Inflammatory macrophage treated with lipopolysaccharide for 4 hours (primary cell): ENCODE results near the gene TIPARP.
A peak's percentile ranks its signal among the peaks of the same experiment; 100 is the strongest.
"Not testable (repeated sequence)": the region's sequence is repeated elsewhere in the genome, so short reads cannot be mapped to it uniquely, and the experiment has no call there.

Experiments used
- DNase-seq: peaks from one replicate; pipeline ENCODE4 v3.0.0-alpha.2; 2020

TIPARP gene

DNA sequence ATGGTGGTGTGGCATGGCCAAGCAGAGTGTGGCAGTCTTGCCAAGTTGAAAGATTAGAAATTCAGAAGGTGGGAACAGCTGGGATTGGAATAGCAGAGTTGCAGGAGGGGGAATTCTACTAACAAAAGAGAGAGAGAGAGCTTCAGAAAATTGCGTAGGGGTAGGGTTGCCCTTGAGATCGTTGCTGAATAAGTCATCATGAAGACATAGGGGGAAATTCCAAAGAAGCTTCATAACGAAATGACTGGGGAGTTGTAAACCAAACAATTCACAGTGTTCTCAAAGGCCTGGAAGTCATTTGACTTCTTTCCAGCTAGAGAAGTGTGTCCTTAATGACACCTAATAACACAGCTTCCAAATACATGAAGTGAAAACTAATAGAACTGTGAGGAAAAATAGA is 26.3 kb upstream of the TIPARP start:
- DNase-seq = peak; percentile 55

GRCh38 chr3:156649681-156650080 is 24.7 kb upstream of the TIPARP start:
- peak; percentile 32 for DNase-seq

DNA sequence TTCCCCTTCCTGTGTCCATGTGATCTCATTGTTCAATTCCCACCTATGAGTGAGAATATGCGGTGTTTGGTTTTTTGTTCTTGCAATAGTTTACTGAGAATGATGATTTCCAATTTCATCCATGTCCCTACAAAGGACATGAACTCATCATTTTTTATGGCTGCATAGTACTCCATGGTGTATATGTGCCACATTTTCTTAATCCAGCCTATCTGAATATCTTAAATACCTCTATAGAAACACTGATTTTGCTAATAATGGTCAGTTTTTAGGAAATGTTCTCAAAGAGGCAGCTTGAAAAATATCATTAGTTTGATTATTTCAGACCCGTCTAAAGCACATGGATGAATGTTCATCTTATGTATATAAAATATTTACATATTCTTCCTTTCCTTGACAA is 21.7 kb upstream of the TIPARP start:
- not testable (repeated sequence) for DNase-seq

DNA sequence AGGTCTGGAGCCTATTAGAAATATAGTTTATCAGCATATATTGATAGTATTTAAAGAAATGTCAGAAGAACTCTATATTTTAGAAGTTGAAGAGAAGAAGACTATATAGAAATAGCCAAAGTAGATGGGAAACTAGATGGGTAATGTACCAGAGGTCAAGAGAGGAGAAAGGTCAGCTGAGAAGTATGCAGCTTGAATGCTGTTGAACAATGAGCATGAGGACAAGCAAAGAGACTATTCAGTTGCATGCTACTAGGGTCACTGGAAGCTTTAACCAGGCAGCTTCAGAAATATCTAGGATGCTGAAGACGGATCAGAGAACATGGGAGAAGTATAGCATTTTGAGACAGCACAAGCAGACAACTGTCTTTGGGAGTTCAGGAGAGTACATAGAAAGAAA is 19.6 kb upstream of the TIPARP start:
- peak; percentile 53 for DNase-seq

GRCh38 chr3:156655819-156656550 is 18.4 kb upstream of the TIPARP start:
- DNase-seq = peak; percentile 81

DNA sequence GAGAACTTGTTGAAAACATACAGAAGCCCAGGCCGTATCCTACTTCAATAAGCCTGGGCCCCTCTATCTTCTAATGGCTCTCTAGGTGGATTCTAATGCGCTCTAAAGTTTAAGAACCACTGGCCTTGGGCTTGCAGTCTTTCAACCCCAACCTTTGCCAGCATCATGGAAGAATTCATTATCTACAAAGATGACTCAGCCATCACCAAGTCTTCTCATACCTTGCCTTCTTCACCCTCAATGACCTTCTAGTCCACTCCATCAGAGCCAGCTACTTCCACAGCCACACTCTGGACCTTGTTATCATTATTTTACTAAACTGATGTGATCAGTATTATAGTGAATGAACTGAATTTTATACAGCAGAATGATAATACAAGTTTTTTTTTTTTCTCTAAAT is 16.9 kb upstream of the TIPARP start:
- DNase-seq = no peak

DNA sequence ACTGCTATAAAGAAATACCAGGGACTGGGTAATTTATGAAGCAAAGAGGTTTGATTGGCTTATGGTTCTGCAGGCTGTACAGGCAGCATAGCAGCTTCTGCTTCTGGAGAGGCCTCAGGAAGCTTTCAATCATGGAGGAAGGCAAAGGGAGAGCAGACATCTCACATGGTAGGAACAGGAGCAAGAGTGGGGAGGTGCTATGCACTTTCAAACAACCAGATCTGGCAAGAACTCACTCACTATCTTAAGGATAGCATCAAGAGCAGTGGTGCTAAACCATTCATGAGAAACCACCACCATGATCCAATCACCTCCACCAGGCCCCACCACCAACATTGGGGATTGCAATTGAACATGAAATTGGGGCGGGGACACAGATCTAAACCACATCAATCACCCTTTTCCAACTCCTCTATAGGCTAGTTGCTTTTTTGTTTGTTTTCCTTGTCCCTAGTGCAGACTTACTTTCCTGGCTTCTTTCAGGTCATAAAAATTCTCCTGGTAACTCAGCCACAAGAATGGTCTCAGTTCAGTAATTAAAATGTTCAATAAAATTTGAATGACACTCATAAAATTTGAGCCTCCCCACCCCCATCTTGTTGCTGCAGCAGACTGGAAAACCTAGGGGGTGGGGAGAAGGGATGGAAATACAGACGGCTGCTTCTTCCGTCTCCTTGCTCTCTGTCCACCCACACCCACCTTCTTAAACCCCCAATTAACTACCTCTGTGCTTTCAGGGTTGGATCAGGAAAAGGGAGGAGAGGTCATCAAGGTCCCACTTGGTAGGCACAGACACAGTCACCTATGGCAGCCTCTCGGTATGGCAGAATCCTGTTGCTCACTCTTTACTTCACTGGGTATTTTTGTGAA is 16.3 kb upstream of the TIPARP start:
- no peak for DNase-seq

DNA sequence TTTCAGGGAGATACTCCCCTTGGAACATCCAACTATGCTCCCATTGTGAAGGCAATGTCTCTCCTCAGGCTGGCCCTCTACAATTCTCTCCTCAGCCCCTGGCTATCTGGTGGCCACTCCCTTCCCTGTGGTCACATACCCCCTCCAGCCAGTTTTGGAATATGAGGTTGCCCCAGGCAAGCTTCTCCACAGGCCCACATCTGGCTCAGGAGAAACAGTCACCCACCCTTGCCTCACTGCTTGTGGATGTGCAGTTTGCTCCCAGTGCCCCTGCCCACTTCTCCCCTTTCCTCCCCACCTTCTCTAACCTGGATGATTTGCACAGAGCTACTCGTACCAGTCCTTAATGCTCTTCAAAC is 15.7 kb upstream of the TIPARP start:
- no peak for DNase-seq

- DNase-seq = no peak
These were observed 15.1 kb upstream of the TIPARP start for GRCh38 chr3:156659260-156659659.

DNA sequence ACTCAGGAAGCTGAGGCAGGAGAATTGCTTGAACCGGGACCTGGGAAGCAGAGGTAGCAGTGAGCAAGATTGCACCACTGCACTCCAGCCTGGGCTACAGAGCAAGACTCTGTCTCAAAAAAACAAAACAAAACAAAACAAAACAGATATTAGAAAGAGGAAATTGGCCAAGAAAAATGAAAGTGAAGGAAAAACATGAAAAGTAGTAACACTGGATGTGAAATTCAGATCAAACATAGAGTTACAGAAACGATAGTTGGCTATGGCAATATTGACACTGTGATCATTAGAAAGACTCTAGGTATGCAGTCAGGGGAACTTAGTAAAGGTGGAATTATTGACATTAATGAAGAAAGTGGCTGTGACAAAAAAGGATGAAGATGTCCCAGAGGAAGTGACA is 13.2 kb upstream of the TIPARP start:
- DNase-seq = peak; percentile 84

- peak; percentile 74 for DNase-seq
These were observed 10.2 kb upstream of the TIPARP start for GRCh38 chr3:156664011-156664830.

GRCh38 chr3:156664831-156665178 is 9.6 kb upstream of the TIPARP start:
- DNase-seq = peak; percentile 66

GRCh38 chr3:156665291-156665690 is 9.1 kb upstream of the TIPARP start:
- peak; percentile 89 for DNase-seq

DNA sequence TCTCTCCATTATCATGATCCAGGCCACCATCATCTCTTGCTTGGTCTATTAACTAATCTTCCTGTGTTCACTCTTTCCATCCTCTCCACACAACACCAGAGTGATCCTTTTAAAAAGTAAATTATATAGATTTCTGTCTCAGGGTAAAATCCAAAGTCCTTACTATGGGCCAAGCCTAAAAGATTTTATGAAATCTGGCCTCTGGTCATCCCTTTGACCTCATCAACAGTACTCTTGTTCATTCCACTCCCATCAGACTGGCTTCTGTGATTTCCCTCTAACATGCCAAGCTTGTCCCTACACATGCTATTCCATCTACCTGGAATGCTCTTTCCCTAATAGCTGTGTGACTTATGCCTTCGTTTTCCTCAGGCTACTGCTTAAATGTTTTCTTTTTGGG is 8.3 kb upstream of the TIPARP start:
- no peak for DNase-seq

- peak; percentile 97 for DNase-seq
These were observed 6.2 kb upstream of the TIPARP start for GRCh38 chr3:156668073-156668763.

- DNase-seq = peak; percentile 87
These were observed 4.3 kb upstream of the TIPARP start for GRCh38 chr3:156670077-156670476.

- no peak for DNase-seq
These were observed 3.7 kb upstream of the TIPARP start for GRCh38 chr3:156670652-156671051.

GRCh38 chr3:156673732-156674045 is 701 bp upstream of the TIPARP start:
- no peak for DNase-seq

DNA sequence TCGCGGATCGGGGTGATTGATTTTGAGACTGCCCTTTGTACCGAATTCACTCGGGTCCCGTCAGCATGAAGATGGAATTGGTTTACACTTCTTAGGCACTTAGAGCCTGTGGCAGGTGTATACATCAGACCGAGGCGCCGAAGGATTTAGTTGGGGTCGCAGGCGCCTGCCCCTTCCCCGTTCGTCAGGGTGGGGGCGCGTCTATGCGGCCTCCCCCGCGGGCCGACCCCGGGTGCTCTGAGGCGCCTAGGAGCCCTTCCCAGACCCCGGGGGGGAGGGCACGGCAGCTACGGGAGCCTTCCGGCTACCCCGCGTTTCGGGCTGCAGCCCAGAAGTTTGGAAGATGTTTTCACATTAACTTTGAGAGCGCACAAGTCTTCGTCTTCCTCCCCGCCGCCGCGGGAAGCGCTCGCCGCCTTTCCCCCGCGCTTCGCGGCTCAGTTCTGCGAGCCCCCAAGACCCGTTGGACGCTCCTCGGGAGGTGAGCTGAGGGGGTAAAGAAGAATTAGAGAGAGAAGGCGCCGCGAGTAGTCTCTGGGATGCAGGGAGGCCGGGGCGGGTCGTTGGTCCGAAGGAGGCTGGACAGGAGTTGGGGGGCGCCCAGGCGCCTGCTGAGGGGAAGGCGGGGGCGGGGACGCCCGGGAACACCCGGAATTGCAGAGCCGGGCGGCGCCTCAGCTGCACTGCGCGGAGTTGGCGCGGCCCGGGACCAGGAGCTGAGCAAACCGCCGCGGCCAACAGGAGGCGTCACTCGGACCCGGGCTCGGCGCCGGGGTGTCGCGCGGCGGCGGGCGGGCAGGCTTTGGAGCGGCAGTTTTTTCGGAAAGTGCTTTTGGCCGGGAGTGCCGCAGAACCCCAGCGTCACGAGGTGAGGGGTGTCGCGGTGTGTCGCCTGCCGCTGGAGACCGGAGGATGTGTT is 780 bp downstream of the TIPARP start:
- DNase-seq = peak; percentile 74

- peak; percentile 84 for DNase-seq
These were observed 1.7 kb downstream of the TIPARP start for GRCh38 chr3:156675830-156676767.
